MM.1S (cell line): ENCODE results near the gene EIF5.

ENCODE experiments used
- DNase-seq: peaks from one replicate; pipeline ENCODE4 v3.0.0-alpha.2; 2015
- H2AFZ ChIP-seq: fragments of 300-600 bp; sonication (generic); 2 replicates; pipeline ENCODE4 v1.6.0; 2016; ENCODE audit warnings: antibody characterized with exemption, low read length
- H3F3A ChIP-seq: fragments of 300-600 bp; sonication (generic); 2 replicates; pipeline ENCODE4 v1.6.1; 2016; ENCODE audit warnings: mild to moderate bottlenecking, antibody characterized with exemption, low read length, moderate library complexity, mixed read lengths; ENCODE audit not compliant: insufficient read depth
- H3K27ac ChIP-seq: fragments of 300-600 bp; sonication (generic); 2 replicates; pipeline ENCODE4 v1.5.1; 2016; ENCODE audit warnings: mild to moderate bottlenecking, low read length
- H3K27me3 ChIP-seq: fragments of 300-600 bp; sonication (generic); replicated peaks from 2 replicates; pipeline ENCODE4 v1.6.0; 2016; ENCODE audit warnings: low read length; ENCODE audit not compliant: insufficient read depth
- H3K36me3 ChIP-seq: fragments of 300-600 bp; sonication (generic); replicated peaks from 2 replicates; pipeline ENCODE4 v1.6.1; 2016; ENCODE audit warnings: mild to moderate bottlenecking, low read length, mixed read lengths; ENCODE audit not compliant: insufficient read depth
- H3K4me1 ChIP-seq: fragments of 300-600 bp; sonication (generic); 2 replicates; pipeline ENCODE4 v1.6.1; 2016; ENCODE audit warnings: low read length, mixed read lengths
- H3K4me2 ChIP-seq: fragments of 300-600 bp; sonication (generic); 2 replicates; pipeline ENCODE4 v1.6.0; 2016; ENCODE audit warnings: low read depth, low read length
- H3K4me3 ChIP-seq: fragments of 300-600 bp; sonication (generic); 2 replicates; pipeline ENCODE4 v1.5.1; 2016; ENCODE audit warnings: low read length, mixed read lengths
- H3K79me2 ChIP-seq: fragments of 300-600 bp; sonication (generic); 2 replicates; pipeline ENCODE4 v1.6.1; 2016; ENCODE audit warnings: mixed run types, low read length, mixed read lengths
- H3K9ac ChIP-seq: fragments of 300-600 bp; sonication (generic); 2 replicates; pipeline ENCODE4 v1.6.1; 2016; ENCODE audit warnings: low read length, mixed read lengths
- H3K9me2 ChIP-seq: fragments of 300-600 bp; sonication (generic); replicated peaks from 2 replicates; pipeline ENCODE4 v1.6.1; 2016; ENCODE audit warnings: mild to moderate bottlenecking, low read length, mixed read lengths; ENCODE audit not compliant: insufficient read depth
- H3K9me3 ChIP-seq: fragments of 300-600 bp; sonication (generic); replicated peaks from 2 replicates; pipeline ENCODE4 v1.6.1; 2016; ENCODE audit warnings: mild to moderate bottlenecking, low read length, mixed read lengths; ENCODE audit not compliant: insufficient read depth
- H4K20me1 ChIP-seq: fragments of 300-600 bp; sonication (generic); 2 replicates; pipeline ENCODE4 v1.6.1; 2016; ENCODE audit warnings: mild to moderate bottlenecking, low read length, moderate library complexity, mixed read lengths; ENCODE audit not compliant: insufficient read depth
- EZH2 ChIP-seq: fragments of 300-600 bp; sonication (generic); optimal IDR thresholded peaks from 2 replicates; pipeline ENCODE3; 2017; ENCODE audit warnings: low read depth, mild to moderate bottlenecking, antibody characterized with exemption, low read length, mixed read lengths
- EZH2phosphoT487 ChIP-seq: fragments of 300-600 bp; sonication (generic); IDR thresholded peaks from 2 replicates; pipeline ENCODE4 v1.6.1; 2018; ENCODE audit warnings: antibody characterized with exemption, low read length
- TF ChIP-seq, protein P1 (sequence below): fragments of 300-600 bp; sonication (generic); IDR thresholded peaks from 2 replicates; pipeline ENCODE4 v1.5.1; 2016; ENCODE audit warnings: antibody characterized with exemption, low read length, mixed read lengths

The EIF5 gene

GRCh38 chr14:103313704-103314103 lies 20.3 kb upstream of the EIF5 start:
- H3K36me3 ChIP-seq = no peaks in the 10 kb centered on the region
- no peaks in the 10 kb centered on the region for H3K9me3 ChIP-seq
- no peaks in the 10 kb centered on the region for H3K4me1 ChIP-seq
- H3K9me2 ChIP-seq = no peaks in the 10 kb centered on the region
- no peak overlapping the region for H2AFZ ChIP-seq
- no peaks in the 10 kb centered on the region for H3K27me3 ChIP-seq
- no peak overlapping the region for H3K9ac ChIP-seq
- H3K4me3 ChIP-seq = no peak overlapping the region
- DNase-seq = no peak
- no peak overlapping the region for H3K4me2 ChIP-seq
- no peaks in the 10 kb centered on the region for H3F3A ChIP-seq
- H4K20me1 ChIP-seq = no peaks in the 10 kb centered on the region
- no peak overlapping the region for H3K27ac ChIP-seq
- no peaks in the 10 kb centered on the region for H3K79me2 ChIP-seq
- TF ChIP-seq EZH2 = no peak
- TF ChIP-seq, protein P1, sequence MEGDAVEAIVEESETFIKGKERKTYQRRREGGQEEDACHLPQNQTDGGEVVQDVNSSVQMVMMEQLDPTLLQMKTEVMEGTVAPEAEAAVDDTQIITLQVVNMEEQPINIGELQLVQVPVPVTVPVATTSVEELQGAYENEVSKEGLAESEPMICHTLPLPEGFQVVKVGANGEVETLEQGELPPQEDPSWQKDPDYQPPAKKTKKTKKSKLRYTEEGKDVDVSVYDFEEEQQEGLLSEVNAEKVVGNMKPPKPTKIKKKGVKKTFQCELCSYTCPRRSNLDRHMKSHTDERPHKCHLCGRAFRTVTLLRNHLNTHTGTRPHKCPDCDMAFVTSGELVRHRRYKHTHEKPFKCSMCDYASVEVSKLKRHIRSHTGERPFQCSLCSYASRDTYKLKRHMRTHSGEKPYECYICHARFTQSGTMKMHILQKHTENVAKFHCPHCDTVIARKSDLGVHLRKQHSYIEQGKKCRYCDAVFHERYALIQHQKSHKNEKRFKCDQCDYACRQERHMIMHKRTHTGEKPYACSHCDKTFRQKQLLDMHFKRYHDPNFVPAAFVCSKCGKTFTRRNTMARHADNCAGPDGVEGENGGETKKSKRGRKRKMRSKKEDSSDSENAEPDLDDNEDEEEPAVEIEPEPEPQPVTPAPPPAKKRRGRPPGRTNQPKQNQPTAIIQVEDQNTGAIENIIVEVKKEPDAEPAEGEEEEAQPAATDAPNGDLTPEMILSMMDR = no peak

GRCh38 chr14:103314496-103315277 lies 19.4 kb upstream of the EIF5 start:
- Histone ChIP-seq H3K9me3 (no peaks in the 10 kb centered on the region), H3K4me1 (no peaks in the 10 kb centered on the region), H4K20me1 (no peaks in the 10 kb centered on the region), H3K4me2 (no peak overlapping the region), H3F3A (no peaks in the 10 kb centered on the region), H2AFZ (no peak overlapping the region), H3K4me3 (no peak overlapping the region), H3K9ac (no peak overlapping the region), H3K9me2 (no peaks in the 10 kb centered on the region), H3K36me3 (no peaks in the 10 kb centered on the region), H3K79me2 (no peaks in the 10 kb centered on the region), H3K27ac (no peak overlapping the region), H3K27me3 (no peaks in the 10 kb centered on the region)
- no peak for TF ChIP-seq EZH2
- TF ChIP-seq, protein P1 = no peak
- TF ChIP-seq EZH2phosphoT487 = no peak
- no peak for DNase-seq

GRCh38 chr14:103315351-103315911 lies 18.6 kb upstream of the EIF5 start:
- Histone ChIP-seq H3K4me1 (no peaks in the 10 kb centered on the region), H3K9me2 (no peaks in the 10 kb centered on the region), H4K20me1 (no peaks in the 10 kb centered on the region), H3K79me2 (no peaks in the 10 kb centered on the region), H3K9ac (no peak overlapping the region), H3K9me3 (no peaks in the 10 kb centered on the region), H3K4me3 (no peak overlapping the region), H3K4me2 (no peak overlapping the region), H3K36me3 (no peaks in the 10 kb centered on the region), H3F3A (no peaks in the 10 kb centered on the region), H3K27me3 (no peaks in the 10 kb centered on the region), H2AFZ (no peak overlapping the region), H3K27ac (no peak overlapping the region)
- no peak for DNase-seq
- TF ChIP-seq EZH2 = no peak
- TF ChIP-seq, protein P1 = no peak
- no peak for TF ChIP-seq EZH2phosphoT487
